ENCODE results near the gene TLE4.
"Not testable (repeated sequence)": the region's sequence is repeated elsewhere in the genome, so short reads cannot be mapped to it uniquely, and the experiment has no call there.

TLE4 gene

GRCh38 chr9:79639354-79639753, 67.6 kb downstream of the TLE4 start:
- no peak for DNase-seq (ENCODE audit: low read depth, low spot score)
- TF ChIP-seq CTCF (IDR thresholded peaks at IDR 0.05; ENCODE audit: low read depth, low read length), result no peak
- H3K4me3 ChIP-seq (ENCODE audit: low read depth, low read length), result no peak overlapping the region
- in situ Hi-C loops (cut with HindIII; ENCODE audit: low sequenced_read_pairs), result no loop called here

- DNase-seq (ENCODE audit: low read depth, low spot score); in situ Hi-C loops (cut with HindIII; ENCODE audit: low sequenced_read_pairs); H3K4me3 ChIP-seq (ENCODE audit: low read depth, low read length): not testable (repeated sequence)
These were observed 68.3 kb downstream of the TLE4 start for GRCh38 chr9:79640067-79640466.

- no peak for TF ChIP-seq CTCF (IDR thresholded peaks at IDR 0.05; ENCODE audit: low read depth, low read length)
- no peak overlapping the region for H3K4me3 ChIP-seq (ENCODE audit: low read depth, low read length)
- in situ Hi-C loops (cut with HindIII; ENCODE audit: low sequenced_read_pairs), result no loop called here
- no peak for DNase-seq (ENCODE audit: low read depth, low spot score)
These were observed 69.3 kb downstream of the TLE4 start for GRCh38 chr9:79641070-79641469.

GRCh38 chr9:79642671-79643070, 70.9 kb downstream of the TLE4 start:
- no peak overlapping the region for H3K4me3 ChIP-seq (ENCODE audit: low read depth, low read length)
- no peak for DNase-seq (ENCODE audit: low read depth, low spot score)
- TF ChIP-seq CTCF (IDR thresholded peaks at IDR 0.05; ENCODE audit: low read depth, low read length), result no peak
- in situ Hi-C loops (cut with HindIII; ENCODE audit: low sequenced_read_pairs), result no loop called here

- in situ Hi-C loops (cut with HindIII; ENCODE audit: low sequenced_read_pairs), result no loop called here
- no peak overlapping the region for H3K4me3 ChIP-seq (ENCODE audit: low read depth, low read length)
- no peak for DNase-seq (ENCODE audit: low read depth, low spot score)
- TF ChIP-seq CTCF (IDR thresholded peaks at IDR 0.05; ENCODE audit: low read depth, low read length), result no peak
These were observed 72.3 kb downstream of the TLE4 start for GRCh38 chr9:79644048-79644447.

GRCh38 chr9:79644601-79645000, 72.8 kb downstream of the TLE4 start:
- in situ Hi-C loops (cut with HindIII; ENCODE audit: low sequenced_read_pairs), result no loop called here
- H3K4me3 ChIP-seq (ENCODE audit: low read depth, low read length), result no peak overlapping the region
- TF ChIP-seq CTCF (IDR thresholded peaks at IDR 0.05; ENCODE audit: low read depth, low read length), result no peak
- DNase-seq (ENCODE audit: low read depth, low spot score), result no peak

- in situ Hi-C loops (cut with HindIII; ENCODE audit: low sequenced_read_pairs), result no loop called here
- TF ChIP-seq CTCF (IDR thresholded peaks at IDR 0.05; ENCODE audit: low read depth, low read length), result no peak
- H3K4me3 ChIP-seq (ENCODE audit: low read depth, low read length), result no peak overlapping the region
- no peak for DNase-seq (ENCODE audit: low read depth, low spot score)
These were observed 73.3 kb downstream of the TLE4 start for GRCh38 chr9:79645110-79645509.
